Prostate gland (tissue), 2 donors: Measurements from ENCODE around the gene PTDSS2.

ENCODE experiments used
- POLR2A ChIP-seq: fragments of 450-650 bp; IDR thresholded peaks from one replicate; pipeline ENCODE4 v1.6.1; 2016; ENCODE audit warnings: antibody characterized with exemption, mild to moderate bottlenecking
- TF ChIP-seq, protein P1 (sequence below), 4 experiments: fragments of 200-600 bp in 2 of 4; fragments of 450-650 bp in 2 of 4; sonication (generic) in 2 of 4; IDR thresholded peaks; 1 replicate in 3 of 4; 2 replicates in 1 of 4; pipeline ENCODE4 v1.5.1; 2016 to 2019; ENCODE audit warnings: antibody characterized with exemption in 4 of 4, mild to moderate bottlenecking in 2 of 4, moderate library complexity in 2 of 4

DNA sequence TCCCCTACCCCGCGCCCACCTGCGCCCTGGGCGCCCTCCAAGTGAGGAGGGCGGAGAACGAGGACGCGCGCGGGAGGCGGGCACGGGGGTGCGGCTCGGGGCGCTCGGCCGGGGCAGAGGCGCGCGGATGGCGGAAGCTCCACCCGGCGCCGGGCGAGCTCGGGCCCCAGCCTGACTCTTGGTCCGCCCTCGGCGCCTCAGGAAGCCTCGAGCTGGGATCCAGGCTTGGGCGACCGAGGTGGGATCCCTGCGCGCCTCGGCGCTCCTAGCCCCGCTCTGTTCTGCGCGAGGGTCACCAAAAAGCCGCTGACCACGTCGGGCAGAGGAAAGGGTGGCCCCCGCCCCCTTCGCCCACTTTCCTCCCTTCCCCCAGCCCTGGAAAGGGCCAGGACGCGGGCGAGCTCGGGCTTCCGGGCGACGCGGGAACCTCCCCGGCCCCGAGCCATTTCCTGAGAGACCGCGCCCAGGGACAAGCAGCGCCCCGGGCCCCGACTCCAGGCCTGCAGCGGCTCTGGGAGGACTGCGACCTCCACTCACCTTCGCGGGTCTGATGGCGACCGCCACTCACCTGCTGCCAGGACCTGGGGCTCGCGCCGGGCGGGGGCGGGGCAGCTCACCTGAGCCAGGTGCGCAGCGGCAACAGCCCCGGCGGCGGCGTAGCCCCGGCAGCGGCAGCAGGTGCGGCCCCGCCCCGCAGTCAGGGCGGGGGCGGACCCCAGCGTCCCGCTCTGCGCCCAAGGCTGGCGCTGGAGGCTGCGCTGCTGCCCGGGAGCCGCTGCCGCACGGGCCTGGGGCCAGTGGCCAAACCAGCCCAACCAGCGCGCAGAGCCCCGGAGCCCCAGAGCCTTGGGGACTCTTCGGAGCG, 33.1 kb upstream of the PTDSS2 start:
- TF ChIP-seq POLR2A = peak; percentile 24
- TF ChIP-seq, protein P1, sequence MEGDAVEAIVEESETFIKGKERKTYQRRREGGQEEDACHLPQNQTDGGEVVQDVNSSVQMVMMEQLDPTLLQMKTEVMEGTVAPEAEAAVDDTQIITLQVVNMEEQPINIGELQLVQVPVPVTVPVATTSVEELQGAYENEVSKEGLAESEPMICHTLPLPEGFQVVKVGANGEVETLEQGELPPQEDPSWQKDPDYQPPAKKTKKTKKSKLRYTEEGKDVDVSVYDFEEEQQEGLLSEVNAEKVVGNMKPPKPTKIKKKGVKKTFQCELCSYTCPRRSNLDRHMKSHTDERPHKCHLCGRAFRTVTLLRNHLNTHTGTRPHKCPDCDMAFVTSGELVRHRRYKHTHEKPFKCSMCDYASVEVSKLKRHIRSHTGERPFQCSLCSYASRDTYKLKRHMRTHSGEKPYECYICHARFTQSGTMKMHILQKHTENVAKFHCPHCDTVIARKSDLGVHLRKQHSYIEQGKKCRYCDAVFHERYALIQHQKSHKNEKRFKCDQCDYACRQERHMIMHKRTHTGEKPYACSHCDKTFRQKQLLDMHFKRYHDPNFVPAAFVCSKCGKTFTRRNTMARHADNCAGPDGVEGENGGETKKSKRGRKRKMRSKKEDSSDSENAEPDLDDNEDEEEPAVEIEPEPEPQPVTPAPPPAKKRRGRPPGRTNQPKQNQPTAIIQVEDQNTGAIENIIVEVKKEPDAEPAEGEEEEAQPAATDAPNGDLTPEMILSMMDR (IDR thresholded peaks at IDR 0.05) = no peak
